NCI-H2107 treated with DMSO at 0.1 percent for 48 hours (cell line): ENCODE measurements around the gene KBTBD4.
"Not testable (repeated sequence)": the region's sequence is repeated elsewhere in the genome, so short reads cannot be mapped to it uniquely, and the experiment has no call there.

Experiments used
- DNase-seq: peaks from one replicate; lab custom pipeline; 2025; ENCODE audit not compliant: unreplicated experiment; lab: John Stamatoyannopoulos, UW

Gene KBTBD4

DNA sequence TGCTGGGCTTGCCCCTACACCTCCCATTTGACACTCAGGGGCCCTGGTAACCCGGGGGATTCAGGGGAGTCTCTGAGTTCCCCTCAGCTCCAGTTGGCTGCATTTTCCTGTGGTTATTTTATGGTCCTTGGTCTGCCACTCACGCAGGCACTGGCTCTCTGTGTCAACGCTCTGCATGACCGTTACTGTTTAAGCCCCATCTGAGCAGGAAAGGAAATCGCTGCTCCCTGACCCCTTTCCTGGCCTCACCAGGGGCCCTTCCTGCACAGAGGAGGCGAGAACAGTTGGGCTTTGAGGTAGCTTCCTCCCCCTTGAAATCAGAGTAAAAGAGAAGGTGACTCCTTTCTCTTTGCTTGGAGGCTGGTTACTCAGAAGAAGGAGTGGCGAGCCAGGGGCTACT, 13.0 kb upstream of the KBTBD4 start:
- DNase-seq, result no peak

- no peak for DNase-seq
Observed at GRCh38 chr11:47589977-47590861, 11.4 kb upstream of the KBTBD4 start.

DNA sequence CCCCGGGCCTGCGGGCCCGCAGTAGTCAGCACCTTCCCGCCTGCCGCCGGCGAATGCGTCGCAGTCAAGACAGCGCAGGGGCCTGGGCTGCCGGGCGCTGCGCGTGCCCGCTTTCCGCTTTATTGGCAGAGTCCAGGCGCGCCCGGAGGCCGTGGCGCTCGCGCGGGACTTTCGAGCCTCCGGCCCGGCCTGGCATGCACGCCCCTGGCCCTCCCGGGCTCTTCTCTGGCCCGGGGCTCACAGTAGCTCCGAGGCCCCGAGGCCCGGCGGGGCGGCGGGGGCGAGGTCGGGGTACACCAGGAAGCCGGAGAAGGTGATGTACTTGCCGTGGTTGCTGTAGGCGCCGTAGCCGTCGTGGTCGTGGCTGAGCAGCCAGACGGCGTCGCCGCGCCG, 10.8 kb upstream of the KBTBD4 start:
- DNase-seq, result no peak

DNA sequence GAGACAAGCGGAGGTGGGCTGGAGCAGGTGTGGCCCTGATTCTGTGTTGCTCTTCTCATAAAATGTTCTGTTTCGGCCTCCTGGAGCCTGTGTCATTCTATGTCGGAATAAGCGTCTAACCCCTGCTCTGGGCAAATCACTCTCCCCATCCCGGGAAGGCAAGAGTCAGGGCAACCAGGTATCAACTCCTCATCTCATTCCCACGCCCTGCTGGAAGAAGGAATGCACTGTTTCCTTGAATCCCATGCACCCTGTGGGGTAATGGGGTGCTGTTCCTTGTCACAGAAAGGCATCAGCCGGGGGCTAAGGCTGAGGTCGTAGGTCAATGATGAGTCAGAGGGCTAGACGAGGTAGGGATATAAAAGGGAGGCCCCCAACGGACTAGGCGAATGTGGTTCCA, 10.3 kb upstream of the KBTBD4 start:
- DNase-seq, result no peak

DNA sequence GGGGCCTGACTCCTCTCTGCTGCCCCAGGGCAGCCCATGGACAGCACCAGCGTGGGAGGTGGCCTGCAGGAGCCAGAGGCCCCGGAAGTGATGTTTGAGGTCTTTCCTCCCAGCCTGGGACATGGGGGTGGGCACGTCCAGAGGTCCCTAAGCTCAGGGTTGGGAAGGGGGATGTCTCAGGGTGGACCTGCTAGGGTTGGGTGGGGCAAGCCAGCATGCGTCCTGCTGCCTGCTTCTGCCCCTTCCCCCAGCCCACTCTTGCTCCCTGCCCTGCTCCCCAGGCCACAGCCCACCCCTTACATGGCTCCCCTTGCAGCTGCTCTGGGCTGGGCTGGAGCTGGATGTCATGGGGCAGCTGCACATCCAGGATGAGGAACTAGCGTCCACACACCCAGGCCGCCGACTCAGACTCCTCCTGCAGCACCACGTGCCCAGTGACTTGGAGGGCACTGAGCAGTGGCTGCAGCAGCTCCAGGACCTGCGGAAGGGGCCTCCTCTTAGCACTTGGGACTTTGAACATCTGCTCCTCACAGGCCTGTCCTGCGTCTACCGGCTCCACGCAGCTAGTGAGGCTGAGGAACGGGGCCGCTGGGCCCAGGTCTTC, 9.1 kb upstream of the KBTBD4 start:
- DNase-seq, result no peak

DNA sequence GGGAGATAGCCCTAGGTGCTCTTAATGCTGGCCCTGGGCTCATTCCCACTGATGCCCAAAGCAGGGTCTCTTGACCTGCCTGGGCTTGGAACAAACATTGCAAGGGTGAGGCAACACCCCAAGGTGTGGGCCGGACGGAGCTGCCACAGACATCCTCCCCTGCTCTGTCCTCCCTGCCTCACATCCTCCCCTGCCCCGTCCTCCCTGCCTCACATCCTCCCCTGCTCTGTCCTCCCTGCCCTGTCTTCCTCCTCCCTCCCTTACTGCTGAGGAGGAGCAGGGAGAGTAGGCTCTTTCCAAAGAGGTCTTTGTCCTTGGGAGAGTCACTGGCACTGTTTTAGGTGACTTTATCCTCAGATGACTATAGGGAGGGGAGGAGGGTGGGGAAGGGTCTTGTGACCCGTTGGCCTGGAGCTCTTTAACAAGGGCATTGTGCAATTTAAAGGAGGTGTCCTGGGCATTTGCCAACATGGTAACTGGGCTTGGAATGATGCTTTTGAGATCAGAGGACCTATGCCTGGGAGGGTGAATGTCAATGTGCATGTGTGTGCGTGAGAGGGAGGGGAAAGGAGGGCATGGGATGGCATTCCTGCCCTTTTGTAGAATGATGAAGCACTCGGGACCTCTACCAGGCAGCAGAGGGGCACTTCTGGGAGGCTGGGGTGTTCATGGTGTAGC, 8.4 kb upstream of the KBTBD4 start:
- no peak for DNase-seq

GRCh38 chr11:47586098-47586855, 7.5 kb upstream of the KBTBD4 start, which contains the start of gene FAM180B:
Gene FAM180B, plus strand, starts transcription at chr11:47586678. Its CDS starts 91 bp downstream, at chr11:47586769.
- no peak for DNase-seq

DNA sequence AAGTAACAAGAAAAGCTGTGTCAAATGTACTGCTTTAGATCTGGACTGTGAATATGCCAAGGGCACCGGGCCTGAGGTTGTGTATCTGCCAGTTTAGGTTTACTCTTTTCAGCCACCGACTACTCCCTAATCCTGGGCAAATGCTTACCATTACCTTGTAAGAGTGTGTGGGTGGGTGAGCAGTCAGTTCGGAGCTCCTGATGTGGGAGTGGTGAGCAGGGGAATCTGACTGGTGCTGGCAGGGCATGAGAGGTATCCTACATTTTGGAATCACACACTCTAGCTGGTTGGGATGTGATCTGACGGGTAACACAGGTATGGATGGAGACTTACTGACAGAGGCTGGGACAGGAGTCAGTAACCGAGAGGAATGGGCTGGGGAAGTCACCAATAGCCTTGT, 5.1 kb upstream of the KBTBD4 start:
- no peak for DNase-seq

- no peak for DNase-seq
Observed at GRCh38 chr11:47577460-47578041, 1.2 kb downstream of the KBTBD4 start.

DNA sequence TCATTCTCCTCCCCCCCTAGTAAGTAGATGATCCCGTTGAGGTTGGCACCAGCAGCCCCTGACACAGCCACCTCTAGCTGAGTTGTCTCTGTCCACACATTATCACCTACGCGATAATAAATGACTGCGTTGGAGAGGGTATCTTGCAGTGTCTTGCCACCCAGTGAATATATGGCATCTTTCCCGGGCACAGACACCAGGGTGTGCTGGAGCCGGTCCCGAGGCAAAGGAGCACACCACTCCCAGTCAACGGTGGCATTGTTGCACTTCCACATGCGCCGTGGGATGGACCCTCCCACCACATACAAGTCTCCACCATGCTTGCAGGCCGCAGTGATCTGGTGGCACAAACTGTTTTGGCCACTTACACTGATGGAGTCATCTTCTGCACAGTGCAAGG, 5.4 kb downstream of the KBTBD4 start:
- DNase-seq, result no peak

- no peak for DNase-seq
Observed at GRCh38 chr11:47572715-47573255, 6.0 kb downstream of the KBTBD4 start.

DNA sequence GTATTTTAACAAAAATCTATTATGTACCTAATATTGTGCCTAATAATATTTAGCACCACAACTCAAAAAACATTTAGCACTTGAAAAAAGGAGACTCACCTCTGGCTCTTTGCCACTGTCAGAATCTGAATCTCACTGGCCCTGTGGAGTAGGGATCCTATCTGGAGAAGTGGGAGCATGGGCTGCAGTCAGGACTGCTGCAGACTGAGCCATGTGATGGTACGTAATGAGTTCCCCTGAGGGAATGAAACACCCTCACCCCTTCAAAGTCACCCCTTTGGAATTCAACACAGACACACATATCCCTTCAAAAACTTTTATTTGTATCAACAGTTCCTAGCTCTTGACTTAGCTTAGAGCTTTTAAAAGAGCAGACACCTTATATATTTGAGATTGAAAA, 6.9 kb downstream of the KBTBD4 start:
- no peak for DNase-seq

DNA sequence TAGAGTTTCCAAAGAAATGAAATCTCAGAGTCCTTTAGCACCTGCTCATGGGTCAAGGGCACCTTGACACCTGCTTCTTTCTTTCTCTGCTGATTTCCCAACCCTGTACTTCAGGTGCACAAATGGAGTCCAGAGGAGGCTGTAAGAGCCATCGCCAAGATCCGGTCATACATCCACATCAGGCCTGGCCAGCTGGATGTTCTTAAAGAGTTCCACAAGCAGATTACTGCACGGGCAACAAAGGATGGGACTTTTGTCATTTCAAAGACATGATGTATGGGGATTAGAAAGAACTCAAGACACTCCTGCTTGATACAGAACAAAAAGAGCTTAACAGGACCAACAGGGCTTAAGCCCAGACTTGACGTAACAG, 7.4 kb downstream of the KBTBD4 start:
- DNase-seq, result no peak

DNA sequence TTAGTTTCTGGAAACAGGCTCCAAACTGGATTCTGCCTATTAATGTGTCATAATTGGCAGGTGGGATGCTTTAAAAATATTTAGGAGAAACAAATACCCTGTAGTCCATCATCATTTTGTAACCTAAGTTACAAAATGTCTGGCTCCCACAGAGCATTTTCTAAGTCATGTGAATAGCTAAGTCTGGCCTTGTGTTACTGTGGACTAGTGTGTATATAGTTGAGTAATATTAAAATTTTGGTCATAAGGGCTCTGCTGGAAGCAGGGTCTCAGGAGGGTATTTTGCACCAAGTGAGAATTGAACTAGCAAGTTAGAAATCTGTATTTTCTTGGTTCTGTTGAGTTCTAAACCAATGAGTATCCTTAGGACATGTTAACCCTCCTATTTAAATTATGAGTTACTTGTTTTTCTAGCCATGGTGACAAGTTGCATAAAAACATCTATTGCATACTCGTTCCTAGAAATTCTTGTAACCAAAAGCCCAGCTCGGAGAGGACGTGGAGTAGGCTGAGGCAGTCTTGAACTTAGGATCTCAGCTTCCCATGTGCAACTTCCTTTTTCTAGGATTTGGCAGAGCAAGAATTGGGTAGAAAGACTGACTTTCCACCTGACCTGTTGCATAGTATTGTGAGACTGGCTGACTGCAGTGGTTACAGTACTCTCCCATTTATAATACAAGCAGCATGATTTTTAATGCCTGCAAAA, 8.0 kb downstream of the KBTBD4 start:
- DNase-seq, result no peak

DNA sequence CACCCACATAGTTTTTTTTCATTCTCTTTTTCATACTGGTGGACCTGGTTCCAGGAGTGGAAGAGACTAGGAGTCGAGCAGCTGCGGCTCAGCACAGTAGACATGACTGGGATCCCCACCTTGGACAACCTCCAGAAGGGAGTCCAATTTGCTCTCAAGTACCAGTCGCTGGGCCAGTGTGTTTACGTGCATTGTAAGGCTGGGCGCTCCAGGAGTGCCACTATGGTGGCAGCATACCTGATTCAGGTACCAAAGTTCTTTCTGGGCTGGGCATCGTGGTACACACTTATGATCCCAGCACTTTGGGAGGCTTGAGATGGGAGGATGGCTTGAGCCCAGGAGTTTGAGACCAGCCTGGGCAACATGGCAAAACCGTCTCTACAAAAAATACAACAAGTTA, 9.1 kb downstream of the KBTBD4 start:
- DNase-seq, result no peak

GRCh38 chr11:47566149-47566698, 12.5 kb downstream of the KBTBD4 start:
- no peak for DNase-seq

- DNase-seq, result no peak
Observed at GRCh38 chr11:47565340-47566148, 13.2 kb downstream of the KBTBD4 start, which contains the start of gene PTPMT1. Gene PTPMT1, plus strand, starts transcription at chr11:47565599. Its CDS starts 24 bp downstream, at chr11:47565623.

DNA sequence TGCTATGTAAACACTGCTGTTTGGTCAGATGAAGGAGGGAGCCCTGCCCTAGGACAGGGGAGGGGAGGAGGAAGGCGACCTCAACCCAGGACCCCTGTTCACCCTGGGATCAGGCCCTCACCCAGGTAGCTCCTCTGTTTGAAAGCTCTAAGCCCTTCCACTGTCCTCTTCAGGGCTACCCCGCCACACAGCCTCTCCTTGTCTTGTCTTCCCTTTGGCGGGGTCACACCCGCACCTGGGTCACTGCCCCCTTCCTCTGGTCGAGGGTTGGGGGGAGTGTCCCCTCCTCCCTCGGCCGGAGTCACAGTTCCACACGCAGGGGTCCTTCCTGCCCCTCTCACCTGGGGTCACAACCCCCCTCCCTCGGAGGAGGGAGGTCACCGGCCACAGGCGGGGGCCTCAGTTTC, 13.8 kb downstream of the KBTBD4 start:
- DNase-seq, result no peak

GRCh38 chr11:47564366-47564765, 14.4 kb downstream of the KBTBD4 start:
- DNase-seq, result not testable (repeated sequence)
